Measurements from ENCODE around the gene PTPA. TPM values are rescaled to one million over a fixed set of nuclear protein-coding genes. Genes with fewer than 3 reads are reported as not detected.

PTPA gene
- total and polyA plus RNA-seq, 7 experiments from 2014 or later: 12.6 to 110 (median 48.1) TPM

- CTCF ChIA-PET: no interaction called here
- Mint-ChIP-seq H3K36me3 (peaks cover 0 to 24% (median 4%) of the 10 kb centered on the region in 5 donors), H3K4me1 (peaks cover 0 to 37% (median 17%) of the 10 kb centered on the region in 7 donors), H3K27me3 (no peaks in the 10 kb centered on the region), H3K4me3 (no peak overlapping the region), H3K9me3 (no peaks in the 10 kb centered on the region), H3K27ac (peak overlapping the region in 1 of 9 donors; percentile 55)
- Histone ChIP-seq H3K4me3 (ENCODE audit: low read length) (no peak overlapping the region), H3K36me3 (ENCODE audit: control insufficient read depth in 2 of 3, insufficient read depth in 3 of 3, low read length in 3 of 3) (peaks cover 0 to 56% (median 9%) of the 10 kb centered on the region in 3 experiments), H3K27me3 (ENCODE audit: control insufficient read depth in 2 of 2, insufficient read depth in 2 of 2, low read length in 2 of 2) (no peaks in the 10 kb centered on the region), H3K9me3 (ENCODE audit: control insufficient read depth in 2 of 3, low read length in 3 of 3) (no peaks in the 10 kb centered on the region), H3K27ac (ENCODE audit: low read depth, low read length) (no peak overlapping the region), H3K4me1 (ENCODE audit: control insufficient read depth in 2 of 2, insufficient read depth in 2 of 2, low read length in 2 of 2) (peaks cover 12 to 23% of the 10 kb centered on the region in 2 donors)
- DNase-seq: no peak
- POLR2A ChIA-PET: interaction anchor here (0.5 kb wide), 1 partner anchor 668 kb away, joined by 3 read pairs; no protein-coding TSS in a partner anchor
- ATAC-seq: no peak
- intact Hi-C loops (cut with micrococcal nuclease): no loop called here
Measured at GRCh38 chr9:129145841-129146292, 34.7 kb downstream of the PTPA start.

DNA sequence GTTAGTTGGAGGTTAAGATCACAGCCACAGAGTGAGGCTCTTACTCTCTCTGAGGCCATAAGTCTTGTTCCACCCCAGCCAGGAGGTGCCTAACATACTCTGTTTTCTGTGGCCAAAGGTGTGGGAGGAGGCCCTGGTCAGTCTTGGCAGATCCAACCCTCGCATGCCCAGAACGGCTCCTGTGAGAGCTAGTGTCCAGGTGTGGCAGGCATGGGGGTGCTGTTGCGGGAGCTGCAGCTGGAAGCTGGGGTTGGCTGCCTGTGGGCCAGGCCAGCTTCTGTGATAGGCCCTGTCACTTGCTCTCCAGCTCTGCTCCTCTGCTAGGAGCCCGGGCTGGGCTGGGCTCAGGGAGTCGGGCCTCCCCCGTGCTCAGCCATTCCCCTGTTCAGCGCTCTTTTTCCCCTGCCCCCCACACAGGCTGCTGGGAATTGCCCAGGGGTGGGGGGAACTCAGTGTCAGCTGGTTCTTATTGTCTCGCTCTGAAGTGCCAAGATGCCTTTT, 35.3 kb downstream of the PTPA start:
- H3K27ac ChIP-seq (ENCODE audit: low read depth, low read length): no peak overlapping the region
- H3K4me3 ChIP-seq (ENCODE audit: low read length): no peak overlapping the region
- H3K4me1 ChIP-seq (ENCODE audit: control insufficient read depth in 2 of 2, insufficient read depth in 2 of 2, low read length in 2 of 2): peaks cover 5 to 17% of the 10 kb centered on the region in 2 donors
- intact Hi-C loops (cut with micrococcal nuclease): no loop called here
- no peak for DNase-seq
- H3K9me3 Mint-ChIP-seq: no peaks in the 10 kb centered on the region
- H3K27me3 ChIP-seq (ENCODE audit: control insufficient read depth in 2 of 2, insufficient read depth in 2 of 2, low read length in 2 of 2): no peaks in the 10 kb centered on the region
- peaks cover 0 to 56% (median 9%) of the 10 kb centered on the region in 3 experiments for H3K36me3 ChIP-seq (ENCODE audit: control insufficient read depth in 2 of 3, insufficient read depth in 3 of 3, low read length in 3 of 3)
- no peak overlapping the region for H3K4me3 Mint-ChIP-seq
- H3K4me1 Mint-ChIP-seq: peaks cover 0 to 31% (median 12%) of the 10 kb centered on the region in 7 donors
- ChIA-PET CTCF (interaction anchor here (0.8 to 0.9 kb wide), 2 partner anchors 10 to 15 kb away, joined by 3 read pairs; no protein-coding TSS in a partner anchor), POLR2A (no interaction called here)
- no peaks in the 10 kb centered on the region for H3K27me3 Mint-ChIP-seq
- peaks cover 0 to 30% (median 4%) of the 10 kb centered on the region in 5 donors for H3K36me3 Mint-ChIP-seq
- peak overlapping the region in 1 of 9 donors; percentile 55 for H3K27ac Mint-ChIP-seq
- no peaks in the 10 kb centered on the region for H3K9me3 ChIP-seq (ENCODE audit: control insufficient read depth in 2 of 3, low read length in 3 of 3)
- ATAC-seq: no peak

DNA sequence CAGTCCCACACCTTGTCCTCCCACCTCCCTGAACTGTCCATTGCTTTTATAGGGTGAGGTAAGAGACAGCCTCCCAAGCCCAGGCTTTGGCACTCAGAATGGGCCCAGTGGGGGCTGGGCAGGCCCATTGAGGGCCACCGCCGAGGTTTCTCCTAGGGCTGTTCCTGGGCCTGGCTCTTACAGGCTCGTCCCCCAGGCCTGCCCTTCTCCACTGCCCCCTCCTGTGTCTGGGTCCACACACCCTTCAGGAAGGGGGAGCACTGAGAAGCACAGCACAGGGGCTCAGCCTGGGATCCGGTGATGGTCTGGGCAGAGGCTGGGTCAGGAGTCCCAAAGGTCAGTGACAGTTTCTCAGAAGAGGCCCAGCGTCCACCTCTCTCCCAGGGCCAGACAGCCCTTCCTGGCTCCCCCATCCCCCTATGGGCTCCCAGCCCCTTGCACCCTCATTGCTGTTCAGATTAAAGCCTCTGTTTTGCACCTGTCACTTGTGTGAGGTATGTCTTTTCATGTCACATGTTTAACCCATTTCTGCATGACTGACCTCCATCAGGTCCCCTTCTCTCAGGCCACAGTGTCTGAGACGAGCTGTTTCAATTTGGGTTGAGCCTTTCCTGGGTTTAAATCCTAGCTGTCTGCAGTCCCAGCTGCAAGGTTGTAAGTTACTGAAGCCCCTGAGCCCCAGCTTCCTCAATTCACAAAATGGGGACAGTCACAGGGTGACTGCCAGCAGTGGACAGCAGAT, 37.4 kb downstream of the PTPA start:
- no peak overlapping the region for H3K27ac Mint-ChIP-seq
- ChIA-PET POLR2A (no interaction called here), CTCF (interaction anchor here (1.0 kb wide), 1 partner anchor 28 kb away, joined by 3 read pairs; no protein-coding TSS in a partner anchor)
- Histone ChIP-seq H3K4me1 (ENCODE audit: control insufficient read depth in 2 of 2, insufficient read depth in 2 of 2, low read length in 2 of 2) (no peaks in the 10 kb centered on the region), H3K27me3 (ENCODE audit: control insufficient read depth in 2 of 2, insufficient read depth in 2 of 2, low read length in 2 of 2) (no peaks in the 10 kb centered on the region), H3K9me3 (ENCODE audit: control insufficient read depth in 2 of 3, low read length in 3 of 3) (no peaks in the 10 kb centered on the region), H3K27ac (ENCODE audit: low read depth, low read length) (no peak overlapping the region), H3K4me3 (ENCODE audit: low read length) (no peak overlapping the region), H3K36me3 (ENCODE audit: control insufficient read depth in 2 of 3, insufficient read depth in 3 of 3, low read length in 3 of 3) (peaks cover 0 to 49% (median 9%) of the 10 kb centered on the region in 3 experiments)
- DNase-seq (no peak), ATAC-seq (no peak)
- peaks cover 0 to 16% (median 0%) of the 10 kb centered on the region in 7 donors for H3K4me1 Mint-ChIP-seq
- H3K27me3 Mint-ChIP-seq: no peaks in the 10 kb centered on the region
- intact Hi-C loops (cut with micrococcal nuclease): no loop called here
- no peak overlapping the region for H3K4me3 Mint-ChIP-seq
- peaks cover 0 to 38% (median 4%) of the 10 kb centered on the region in 5 donors for H3K36me3 Mint-ChIP-seq
- H3K9me3 Mint-ChIP-seq: no peaks in the 10 kb centered on the region

GRCh38 chr9:129149442-129149841, 38.2 kb downstream of the PTPA start:
- ATAC-seq (no peak), DNase-seq (no peak)
- H3K27ac Mint-ChIP-seq: peak overlapping the region in 3 of 9 donors; percentile 20 to 47 (median 22)
- peaks cover 0 to 37% (median 0%) of the 10 kb centered on the region in 5 donors for H3K36me3 Mint-ChIP-seq
- Histone ChIP-seq H3K27ac (ENCODE audit: low read depth, low read length) (no peak overlapping the region), H3K4me1 (ENCODE audit: control insufficient read depth in 2 of 2, insufficient read depth in 2 of 2, low read length in 2 of 2) (no peaks in the 10 kb centered on the region), H3K4me3 (ENCODE audit: low read length) (no peak overlapping the region), H3K36me3 (ENCODE audit: control insufficient read depth in 2 of 3, insufficient read depth in 3 of 3, low read length in 3 of 3) (peaks cover 0 to 42% (median 4%) of the 10 kb centered on the region in 3 experiments), H3K9me3 (ENCODE audit: control insufficient read depth in 2 of 3, low read length in 3 of 3) (no peaks in the 10 kb centered on the region), H3K27me3 (ENCODE audit: control insufficient read depth in 2 of 2, insufficient read depth in 2 of 2, low read length in 2 of 2) (no peaks in the 10 kb centered on the region)
- intact Hi-C loops (cut with micrococcal nuclease): no loop called here
- H3K27me3 Mint-ChIP-seq: no peaks in the 10 kb centered on the region
- no peak overlapping the region for H3K4me3 Mint-ChIP-seq
- H3K4me1 Mint-ChIP-seq: peaks cover 0 to 11% (median 0%) of the 10 kb centered on the region in 7 donors
- ChIA-PET CTCF (interaction anchor here (1.0 kb wide), 2 partner anchors 23 to 27 kb away, joined by 3 to 5 read pairs; no protein-coding TSS in a partner anchor), POLR2A (no interaction called here)
- H3K9me3 Mint-ChIP-seq: no peaks in the 10 kb centered on the region

GRCh38 chr9:129150122-129150521, 38.9 kb downstream of the PTPA start:
- Mint-ChIP-seq H3K36me3 (peaks cover 0 to 37% (median 0%) of the 10 kb centered on the region in 5 donors), H3K4me1 (peaks cover 0 to 11% (median 0%) of the 10 kb centered on the region in 7 donors), H3K27me3 (no peaks in the 10 kb centered on the region), H3K27ac (peak overlapping the region in 2 of 9 donors; percentile 32 to 36), H3K4me3 (no peak overlapping the region), H3K9me3 (no peaks in the 10 kb centered on the region)
- Histone ChIP-seq H3K27me3 (ENCODE audit: control insufficient read depth in 2 of 2, insufficient read depth in 2 of 2, low read length in 2 of 2) (no peaks in the 10 kb centered on the region), H3K4me3 (ENCODE audit: low read length) (no peak overlapping the region), H3K27ac (ENCODE audit: low read depth, low read length) (no peak overlapping the region), H3K9me3 (ENCODE audit: control insufficient read depth in 2 of 3, low read length in 3 of 3) (no peaks in the 10 kb centered on the region), H3K36me3 (ENCODE audit: control insufficient read depth in 2 of 3, insufficient read depth in 3 of 3, low read length in 3 of 3) (peaks cover 0 to 44% (median 4%) of the 10 kb centered on the region in 3 experiments), H3K4me1 (ENCODE audit: control insufficient read depth in 2 of 2, insufficient read depth in 2 of 2, low read length in 2 of 2) (no peaks in the 10 kb centered on the region)
- DNase-seq (no peak), ATAC-seq (no peak)
- CTCF ChIA-PET: interaction anchor here (1.0 kb wide), 1 partner anchor 22 kb away, joined by 5 read pairs; no protein-coding TSS in a partner anchor
- POLR2A ChIA-PET: no interaction called here
- intact Hi-C loops (cut with micrococcal nuclease): no loop called here

DNA sequence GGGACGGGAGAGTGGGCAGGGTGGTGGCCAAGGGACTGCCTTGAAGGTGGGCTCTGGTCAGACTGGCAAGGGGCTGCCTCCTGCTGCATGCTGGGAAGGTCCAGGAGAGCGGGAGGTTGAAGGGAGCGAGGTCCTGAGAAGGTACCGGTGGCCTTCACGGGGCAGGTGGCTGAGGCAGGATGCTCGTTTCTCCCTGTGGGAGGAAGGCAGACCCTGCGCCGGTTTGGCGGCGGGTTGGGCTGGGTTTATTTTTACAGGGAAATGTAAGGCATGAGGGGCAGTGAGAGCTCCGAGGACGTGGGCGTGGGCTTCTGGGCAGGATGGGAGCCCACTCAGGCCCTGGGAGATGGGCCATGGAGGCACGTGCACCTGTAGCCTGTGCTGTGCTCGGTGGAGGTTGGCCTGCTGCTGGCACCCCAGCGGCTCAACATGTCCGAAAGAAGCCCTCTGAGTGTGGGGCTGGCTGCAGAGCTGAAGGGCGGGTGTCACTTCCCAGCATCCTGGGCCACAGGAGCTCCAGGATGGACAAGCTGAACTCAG, 39.5 kb downstream of the PTPA start:
- Histone ChIP-seq H3K27me3 (ENCODE audit: control insufficient read depth in 2 of 2, insufficient read depth in 2 of 2, low read length in 2 of 2) (no peaks in the 10 kb centered on the region), H3K4me1 (ENCODE audit: control insufficient read depth in 2 of 2, insufficient read depth in 2 of 2, low read length in 2 of 2) (no peaks in the 10 kb centered on the region), H3K36me3 (ENCODE audit: control insufficient read depth in 2 of 3, insufficient read depth in 3 of 3, low read length in 3 of 3) (peaks cover 0 to 41% (median 4%) of the 10 kb centered on the region in 3 experiments), H3K9me3 (ENCODE audit: control insufficient read depth in 2 of 3, low read length in 3 of 3) (no peaks in the 10 kb centered on the region), H3K27ac (ENCODE audit: low read depth, low read length) (no peak overlapping the region), H3K4me3 (ENCODE audit: low read length) (no peak overlapping the region)
- no peak overlapping the region for H3K4me3 Mint-ChIP-seq
- intact Hi-C loops (cut with micrococcal nuclease): no loop called here
- no peaks in the 10 kb centered on the region for H3K9me3 Mint-ChIP-seq
- H3K27ac Mint-ChIP-seq: no peak overlapping the region
- ChIA-PET CTCF (interaction anchor here (2.9 kb wide), 1 partner anchor 8 kb away, joined by 14 read pairs; no protein-coding TSS in a partner anchor), POLR2A (no interaction called here)
- ATAC-seq (no peak), DNase-seq (no peak)
- peaks cover 0 to 37% (median 0%) of the 10 kb centered on the region in 5 donors for H3K36me3 Mint-ChIP-seq
- H3K4me1 Mint-ChIP-seq: peaks cover 0 to 11% (median 0%) of the 10 kb centered on the region in 7 donors
- H3K27me3 Mint-ChIP-seq: no peaks in the 10 kb centered on the region

All from naive thymus-derived CD4-positive, alpha-beta T cell (primary cell).